WI38 (cell line): ENCODE results near the gene HOXC6.

Experiments
- H3K4me3 ChIP-seq: 2 replicates; pipeline ENCODE4 v1.5.1; 2011; ENCODE audit warnings: low read depth, mild to moderate bottlenecking, control low read depth, low read length
- TF ChIP-seq, protein P1 (sequence below): IDR thresholded peaks from 2 replicates; pipeline ENCODE4 v1.5.1; 2012; ENCODE audit warnings: low read depth, mild to moderate bottlenecking, control low read depth, low read length

HOXC6 gene

DNA sequence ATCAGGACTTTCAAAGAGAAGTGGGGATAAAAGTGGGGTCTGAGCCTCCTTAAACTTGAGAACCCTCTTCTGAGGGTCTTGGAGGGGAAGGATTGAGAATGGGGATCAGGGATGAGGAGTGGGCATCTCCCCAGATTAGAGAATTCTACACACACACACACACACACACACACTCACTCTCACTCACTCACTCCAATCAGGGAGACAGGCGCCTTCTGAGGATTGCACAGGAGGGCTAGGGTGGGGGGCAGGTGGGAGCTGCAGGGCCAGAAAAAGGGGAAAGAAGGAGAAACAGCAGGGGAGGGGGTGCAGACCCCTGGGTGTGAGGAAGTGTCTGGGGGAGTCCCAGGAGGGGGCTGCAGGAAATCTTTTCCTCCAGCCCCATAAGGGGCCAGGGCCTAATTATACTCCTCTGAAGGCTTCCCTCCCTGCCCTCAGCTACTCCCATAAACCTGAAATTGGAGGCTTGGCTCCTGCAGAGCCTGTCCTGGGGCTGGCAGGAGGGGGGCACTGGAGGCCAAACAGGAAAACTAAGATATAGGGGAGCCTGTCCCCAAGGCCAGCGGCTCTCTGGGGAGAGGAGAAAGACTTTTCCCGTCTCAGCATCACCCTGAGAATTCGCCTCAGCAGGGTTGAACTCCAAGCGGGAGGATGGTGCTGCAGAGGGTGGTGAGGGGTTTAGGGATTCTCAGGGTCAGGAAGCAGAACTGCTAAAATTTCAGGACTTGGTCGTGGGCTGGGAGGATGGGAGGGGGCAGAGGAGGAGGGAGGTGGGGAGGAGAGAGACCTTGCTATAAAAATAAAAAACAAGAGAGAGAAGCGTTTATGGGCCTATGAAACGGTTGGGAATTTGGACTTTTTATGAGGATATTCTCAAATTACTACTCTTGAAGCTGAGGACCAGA lies 26.7 kb upstream of the HOXC6 start:
- H3K4me3 ChIP-seq, result no peak overlapping the region
- TF ChIP-seq, protein P1, sequence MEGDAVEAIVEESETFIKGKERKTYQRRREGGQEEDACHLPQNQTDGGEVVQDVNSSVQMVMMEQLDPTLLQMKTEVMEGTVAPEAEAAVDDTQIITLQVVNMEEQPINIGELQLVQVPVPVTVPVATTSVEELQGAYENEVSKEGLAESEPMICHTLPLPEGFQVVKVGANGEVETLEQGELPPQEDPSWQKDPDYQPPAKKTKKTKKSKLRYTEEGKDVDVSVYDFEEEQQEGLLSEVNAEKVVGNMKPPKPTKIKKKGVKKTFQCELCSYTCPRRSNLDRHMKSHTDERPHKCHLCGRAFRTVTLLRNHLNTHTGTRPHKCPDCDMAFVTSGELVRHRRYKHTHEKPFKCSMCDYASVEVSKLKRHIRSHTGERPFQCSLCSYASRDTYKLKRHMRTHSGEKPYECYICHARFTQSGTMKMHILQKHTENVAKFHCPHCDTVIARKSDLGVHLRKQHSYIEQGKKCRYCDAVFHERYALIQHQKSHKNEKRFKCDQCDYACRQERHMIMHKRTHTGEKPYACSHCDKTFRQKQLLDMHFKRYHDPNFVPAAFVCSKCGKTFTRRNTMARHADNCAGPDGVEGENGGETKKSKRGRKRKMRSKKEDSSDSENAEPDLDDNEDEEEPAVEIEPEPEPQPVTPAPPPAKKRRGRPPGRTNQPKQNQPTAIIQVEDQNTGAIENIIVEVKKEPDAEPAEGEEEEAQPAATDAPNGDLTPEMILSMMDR, result no peak

DNA sequence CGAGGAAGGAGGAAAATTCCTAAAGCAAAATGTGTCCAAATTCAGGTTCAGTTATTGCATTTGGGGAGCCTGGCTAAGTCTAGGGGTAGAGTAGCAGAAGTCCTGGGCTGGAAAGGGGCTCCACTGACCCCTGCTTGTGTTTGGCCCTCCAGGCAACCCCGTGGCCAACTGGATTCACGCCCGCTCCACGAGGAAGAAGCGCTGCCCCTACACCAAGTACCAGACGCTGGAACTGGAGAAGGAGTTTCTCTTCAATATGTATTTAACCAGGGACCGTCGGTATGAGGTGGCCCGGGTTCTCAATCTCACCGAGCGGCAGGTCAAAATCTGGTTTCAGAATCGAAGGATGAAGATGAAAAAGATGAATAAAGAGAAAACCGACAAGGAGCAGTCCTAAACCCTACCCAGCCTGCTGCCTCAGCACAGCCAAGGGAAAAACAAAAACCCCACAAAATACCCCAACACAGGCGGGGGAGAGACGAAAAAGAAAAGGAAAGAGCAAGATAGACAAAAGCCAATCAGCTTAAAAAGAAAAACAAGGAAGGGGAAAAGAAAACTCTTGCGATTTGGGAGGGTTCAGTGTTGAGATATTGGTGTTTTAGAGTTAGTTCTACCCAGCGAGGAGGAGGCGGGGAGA lies 25.8 kb upstream of the HOXC6 start:
- no peak overlapping the region for H3K4me3 ChIP-seq
- TF ChIP-seq, protein P1, result no peak

DNA sequence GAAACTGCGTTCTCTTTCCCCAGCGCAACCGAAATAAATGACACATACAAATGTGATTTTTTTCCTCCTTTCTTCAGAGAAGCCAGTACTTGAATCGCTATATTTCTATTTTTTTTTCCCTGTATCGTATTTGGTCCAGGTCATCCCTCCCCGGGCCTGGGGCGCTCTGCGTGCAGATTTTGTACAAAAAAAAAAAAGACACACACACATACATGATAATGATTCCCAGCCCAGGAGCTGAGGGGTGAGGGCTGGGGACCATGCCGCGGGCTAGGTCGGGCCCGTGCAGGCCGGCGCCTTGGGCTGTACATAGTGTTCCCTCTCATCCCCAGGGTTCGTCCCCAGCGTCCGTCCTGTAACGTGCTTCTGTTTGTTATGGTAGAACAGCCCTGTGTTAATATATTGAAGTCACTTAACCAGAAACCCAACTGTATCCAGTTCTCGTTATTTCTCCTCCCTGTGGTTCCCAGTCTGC lies 25.3 kb upstream of the HOXC6 start:
- TF ChIP-seq, protein P1, result no peak
- H3K4me3 ChIP-seq, result no peak overlapping the region

DNA sequence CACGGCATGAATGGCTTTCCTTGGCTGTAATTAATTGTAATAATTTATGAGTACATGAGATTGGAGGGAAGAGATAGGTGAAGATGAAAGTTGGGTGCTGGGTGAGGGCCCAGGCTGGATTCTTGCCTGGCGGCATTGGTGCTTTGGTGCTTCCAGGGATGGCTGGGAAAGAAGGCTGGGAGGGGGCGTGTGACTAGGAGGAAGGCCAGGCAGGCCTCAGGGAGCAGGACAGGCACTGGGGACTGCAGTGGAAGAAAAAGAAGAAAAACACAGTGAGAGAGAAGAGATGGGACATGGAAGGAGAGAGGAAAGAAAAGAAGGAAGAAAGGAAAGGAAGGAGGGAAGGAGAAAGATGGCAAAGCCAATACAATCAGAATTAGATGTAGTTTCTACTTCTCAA lies 24.6 kb upstream of the HOXC6 start:
- TF ChIP-seq, protein P1, result no peak
- no peak overlapping the region for H3K4me3 ChIP-seq

DNA sequence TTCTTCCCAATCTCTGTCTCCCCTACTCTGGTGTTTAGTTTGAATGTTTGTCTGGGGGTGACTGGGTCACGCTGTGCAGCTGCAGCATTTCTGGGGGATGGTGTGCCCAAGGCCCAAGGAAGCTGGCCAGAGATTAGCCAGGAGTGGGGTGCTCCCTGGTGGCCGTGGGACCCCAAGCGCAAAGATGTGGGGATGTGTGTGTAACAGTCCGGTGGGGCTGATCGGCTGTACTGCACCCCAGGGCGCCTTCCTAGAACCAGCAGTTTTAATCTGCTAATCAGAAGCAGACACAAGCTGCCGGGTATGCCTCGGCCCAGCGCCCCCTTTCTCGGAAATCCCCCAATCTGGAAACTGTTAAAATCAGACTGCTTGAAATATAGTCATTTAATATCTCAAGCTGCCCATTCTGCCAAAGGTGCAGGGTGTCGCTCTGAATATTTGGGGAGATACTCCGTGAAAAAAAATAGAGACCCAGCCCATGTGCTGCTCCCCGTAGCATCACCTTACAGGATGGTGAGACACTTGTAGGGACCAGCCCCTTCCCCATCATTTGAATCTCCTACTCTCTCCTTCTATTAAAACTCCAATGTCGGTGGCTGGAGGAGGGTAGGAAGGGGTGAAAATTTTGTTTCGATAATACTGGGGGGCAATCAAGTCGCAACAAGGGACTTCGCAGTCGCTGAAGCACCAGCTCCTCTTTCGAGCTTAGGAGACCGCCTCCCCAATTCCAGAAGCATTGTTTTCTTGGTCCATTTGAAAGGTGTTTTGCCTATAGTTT lies 24.0 kb upstream of the HOXC6 start:
- TF ChIP-seq, protein P1, result no peak
- no peak overlapping the region for H3K4me3 ChIP-seq

DNA sequence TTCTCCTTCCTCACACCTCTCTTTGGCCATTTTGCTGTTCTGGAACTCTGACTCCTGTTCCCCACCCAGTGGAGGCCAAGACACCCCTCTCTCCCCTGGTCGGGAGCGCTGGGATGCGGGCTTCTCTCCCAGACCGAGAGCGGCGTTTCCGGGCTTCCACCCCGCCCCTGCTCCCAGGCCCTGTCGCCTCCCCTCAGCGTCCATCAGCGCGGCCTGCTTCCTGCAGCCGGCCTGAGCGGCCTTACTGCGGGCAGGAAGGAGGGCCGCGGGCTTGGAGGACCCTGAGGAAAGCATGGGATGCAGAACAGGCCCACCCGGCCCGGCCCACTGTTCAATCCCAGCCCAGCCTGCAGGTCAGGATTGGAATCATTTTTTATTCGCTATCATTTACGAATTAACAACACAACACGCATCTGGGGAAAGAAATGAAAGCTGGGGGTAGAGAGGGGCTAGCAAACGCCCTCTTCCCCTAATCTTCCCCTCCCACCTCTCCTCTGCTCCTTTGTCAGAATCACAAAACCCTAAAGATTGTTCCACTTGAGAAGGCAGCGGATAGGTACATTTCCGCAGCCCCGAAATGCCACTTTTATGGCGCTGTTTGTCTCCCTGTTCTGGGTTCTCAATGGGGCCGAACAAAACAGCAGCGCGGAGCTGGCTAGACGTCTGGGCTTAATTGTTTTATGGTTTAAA lies 23.3 kb upstream of the HOXC6 start:
- H3K4me3 ChIP-seq, result no peak overlapping the region
- TF ChIP-seq, protein P1, result no peak
